ENCODE results near the gene MAP2K5.

GRCh38 chr15:67816668-67817067, 274.2 kb downstream of the MAP2K5 start:
- no peak for TF ChIP-seq CTCF (IDR thresholded peaks at IDR 0.05)
- no peak for TF ChIP-seq EP300 (IDR thresholded peaks at IDR 0.05)

Measured in tibial nerve (tissue), 4 donors.